ENCODE measurements around the gene ARID3A. TPM values are rescaled to one million over a fixed set of nuclear protein-coding genes. Genes with fewer than 3 reads are reported as not detected.
A peak's percentile ranks its signal among the peaks of the same experiment; 100 is the strongest.

The ARID3A gene
- total and polyA plus RNA-seq, 2 donors (not counting 3 experiments of a cell fraction or from before 2014, with no cell fraction given): 5.4 to 13.2 TPM

- intact Hi-C loops (cut with micrococcal nuclease): loop anchor here (10.0 kb wide), 1 partner anchor 170 kb away; the partner anchor contains the start of gene GPX4
- peaks cover 2% of the 10 kb centered on the region for H3K79me2 ChIP-seq (ENCODE audit: control insufficient read depth, insufficient read depth, low read length)
- peak overlapping the region; percentile 19 for H3K27ac ChIP-seq (ENCODE audit: insufficient read depth, low read depth, low read length)
- H3K4me1 ChIP-seq (ENCODE audit: control insufficient read depth, extremely low read depth, insufficient read depth, low read length): peaks cover 15% of the 10 kb centered on the region
- ChIA-PET POLR2A (no interaction called here), CTCF (interaction anchor here (0.8 to 1.3 kb wide), 3 partner anchors 11 to 50 kb away, joined by 3 to 7 read pairs (median 6); partner anchors contain the start of gene WDR18)
- H3K36me3 ChIP-seq (ENCODE audit: control insufficient read depth in 2 of 2, extremely low read depth in 1 of 2, insufficient read depth in 2 of 2, low read length in 2 of 2): no peaks in the 10 kb centered on the region
- H3K9me1 ChIP-seq (replicated peaks; ENCODE audit: control insufficient read depth, extremely low read depth, insufficient read depth, low read length): no peaks in the 10 kb centered on the region
- dilution Hi-C loops (cut with MboI; ENCODE audit: extremely low pct_ligation_motif_present, low sequenced_read_pairs): no loop called here
- H3K27me3 ChIP-seq (ENCODE audit: control insufficient read depth in 2 of 2, insufficient read depth in 2 of 2, low read length in 2 of 2): no peaks in the 10 kb centered on the region
- H3K9me3 ChIP-seq (replicated peaks; ENCODE audit: control insufficient read depth, insufficient read depth, low read length): no peaks in the 10 kb centered on the region
- DNase-seq (ENCODE audit: low read depth, low spot score) (no peak), FAIRE-seq (no peak)
- H3K9ac ChIP-seq (replicated peaks; ENCODE audit: extremely low read depth, insufficient read depth, low read length): no peak overlapping the region
- no peaks in the 10 kb centered on the region for H4K20me1 ChIP-seq (replicated peaks; ENCODE audit: control insufficient read depth, extremely low read depth, insufficient read depth, low read length)
- H2AFZ ChIP-seq (ENCODE audit: low read depth, low read length): no peak overlapping the region
- no peak overlapping the region for H3K4me3 ChIP-seq (replicated peaks in 1 of 3; ENCODE audit: insufficient read depth in 1 of 3, low read depth in 1 of 3, low read length in 3 of 3)
- TF ChIP-seq GATA2 (IDR thresholded peaks at IDR 0.05; ENCODE audit: insufficient read depth, insufficient read length, low read depth, low read length) (no peak), POLR2A (IDR thresholded peaks at IDR 0.05; ENCODE audit: low read depth, low read length) (no peak), MAX (IDR thresholded peaks at IDR 0.05; ENCODE audit: insufficient read depth, insufficient read length) (no peak), FOS (IDR thresholded peaks at IDR 0.05; ENCODE audit: borderline replicate concordance, insufficient read depth, low read length) (no peak), CTCF (IDR thresholded peaks at IDR 0.05; ENCODE audit: extremely low read depth in 1 of 2, insufficient read depth in 1 of 2, low read depth in 1 of 2, low read length in 2 of 2) (no peak), JUN (IDR thresholded peaks at IDR 0.05; ENCODE audit: borderline replicate concordance, insufficient read depth, insufficient read length, low read depth) (no peak), POLR2AphosphoS5 (IDR thresholded peaks at IDR 0.05; ENCODE audit: insufficient read depth, low read depth, low read length) (no peak), MYC (IDR thresholded peaks at IDR 0.05; ENCODE audit: low read depth, low read length) (no peak), EZH2 (IDR thresholded peaks at IDR 0.05; ENCODE audit: borderline replicate concordance, low read depth, low read length, severe bottlenecking) (no peak)
- H3K4me2 ChIP-seq (ENCODE audit: insufficient read depth, low read length): no peak overlapping the region
- no TSS peak for BruUV-seq (replicated peaks)
These were observed 8.5 kb downstream of the ARID3A start for GRCh38 chr19:934197-934840.
